Esophagus squamous epithelium (tissue), 5 donors: ENCODE data around the gene CDK6. TPM values are rescaled to one million over a fixed set of nuclear protein-coding genes. Genes with fewer than 3 reads are reported as not detected.

Source experiments
- DNase-seq: peaks from one replicate; lab custom pipeline; 2025; lab: John Stamatoyannopoulos, UW
- H3K27ac ChIP-seq, 4 donors: fragments of 200-600 bp; sonication (generic); one replicate each; pipeline ENCODE4 v1.5.1; 2016 to 2019; ENCODE audit warnings: mild to moderate bottlenecking in 1 of 4
- H3K27me3 ChIP-seq, 4 donors: fragments of 200-600 bp; sonication (generic); 1 replicate in 3 of 4; 2 replicates in 1 of 4; pipeline versions ENCODE4 v1.5.1 to v1.6.0; 2017 to 2021; ENCODE audit warnings: antibody characterized with exemption in 1 of 4
- H3K36me3 ChIP-seq, 3 donors: fragments of 200-600 bp; sonication (generic); one replicate each; pipeline ENCODE4 v1.5.1; 2016 to 2019
- H3K4me1 ChIP-seq, 3 donors: fragments of 200-600 bp; sonication (generic); one replicate each; pipeline ENCODE4 v1.5.1; 2017 to 2019
- H3K4me3 ChIP-seq, 4 donors: fragments of 200-600 bp; sonication (generic); 1 replicate in 3 of 4; 2 replicates in 1 of 4; pipeline ENCODE4 v1.5.1; 2016 to 2019; ENCODE audit warnings: mild to moderate bottlenecking in 2 of 4, moderate library complexity in 1 of 4
- H3K9me3 ChIP-seq, 3 donors: fragments of 200-600 bp; sonication (generic); one replicate each; pipeline ENCODE4 v1.5.1; 2016 to 2019
- CTCF ChIP-seq, 6 experiments: fragments of 450-650 bp in 4 of 6; fragments of 200-600 bp in 2 of 6; sonication (generic) in 2 of 6; IDR thresholded peaks; one replicate each; pipeline ENCODE4 v1.5.1; 2016 to 2019; ENCODE audit warnings: antibody characterized with exemption in 6 of 6, mild to moderate bottlenecking in 4 of 6, moderate library complexity in 4 of 6
- POLR2A ChIP-seq, 4 donors: fragments of 450-650 bp; IDR thresholded peaks; one replicate each; pipeline ENCODE4 v1.6.1; 2017; ENCODE audit warnings: antibody characterized with exemption in 4 of 4, mild to moderate bottlenecking in 4 of 4, moderate library complexity in 3 of 4
- WGBS, 2 donors: methylation state at CpG; one replicate each; pipeline ENCODE4 v1.1.5; 2018; 5-methylcytosine and 5-hydroxymethylcytosine counted together
- intact Hi-C: fragments of 100-400 bp; cut with DNase I; formaldehyde crosslinking; loops from one replicate; pipeline ENCODE4 v1.15.0; 2022
- total RNA-seq, 4 donors: library from RNA; depleted of rRNA; stranded (reverse); fragments of >200 nt; gene quantifications; one replicate each; pipeline ENCODE4 v1.1.0, GENCODE V29; 2016
- donor health status: DM: yes; HTN: yes; CAD: no.

Gene CDK6
- total RNA-seq, 4 donors from 2014 or later: 15.6 to 59.2 (median 32.4) TPM

GRCh38 chr7:92834507-92835260 lies 1.7 kb downstream of the CDK6 start:
- no peak for DNase-seq
- Histone ChIP-seq H3K27ac (peak overlapping the region; percentile 86 to 93 (median 92)), H3K4me1 (peaks cover 5 to 54% (median 20%) of the 10 kb centered on the region in 3 donors), H3K36me3 (no peaks in the 10 kb centered on the region), H3K9me3 (no peaks in the 10 kb centered on the region), H3K4me3 (peak overlapping the region; percentile 76 to 89 (median 85)), H3K27me3 (no peaks in the 10 kb centered on the region)
- no peak for TF ChIP-seq POLR2A (IDR thresholded peaks at IDR 0.05)
- no peak for TF ChIP-seq CTCF (IDR thresholded peaks at IDR 0.05)
- 0% methylated on average over 7 to 12 of the region's 53 CpGs for WGBS, 2 donors
- intact Hi-C loops: loop anchor here (5.0 kb wide), 2 partner anchors 142 to 212 kb away; no protein-coding TSS in a partner anchor

- Histone ChIP-seq H3K27me3 (no peaks in the 10 kb centered on the region), H3K9me3 (no peaks in the 10 kb centered on the region), H3K4me3 (peak overlapping the region; percentile 76 to 89 (median 85)), H3K36me3 (no peaks in the 10 kb centered on the region), H3K4me1 (peaks cover 5 to 59% (median 20%) of the 10 kb centered on the region in 3 donors), H3K27ac (peak overlapping the region; percentile 86 to 93 (median 92))
- intact Hi-C loops: loop anchor here (5.0 kb wide), 2 partner anchors 142 to 212 kb away; no protein-coding TSS in a partner anchor
- 0% methylated on average over 12 to 19 of the region's 54 CpGs for WGBS, 2 donors
- DNase-seq: peak; percentile 8
- TF ChIP-seq POLR2A (IDR thresholded peaks at IDR 0.05) (peak in 2 of 4 donors; percentile 14 to 67), CTCF (IDR thresholded peaks at IDR 0.05) (peak in 4 of 6 experiments; percentile 15 to 42 (median 27))
Observed at GRCh38 chr7:92833766-92834506, 2.4 kb downstream of the CDK6 start.

GRCh38 chr7:92833024-92833765 lies 3.2 kb downstream of the CDK6 start:
- TF ChIP-seq POLR2A (IDR thresholded peaks at IDR 0.05): peak in 2 of 4 donors; percentile 7 to 39
- peak; percentile 82 to 95 (median 88) for TF ChIP-seq CTCF (IDR thresholded peaks at IDR 0.05)
- peak overlapping the region; percentile 76 to 89 (median 85) for H3K4me3 ChIP-seq
- H3K36me3 ChIP-seq: no peaks in the 10 kb centered on the region
- DNase-seq: peak; percentile 32
- intact Hi-C loops: loop anchor here (5.0 kb wide), 2 partner anchors 141 to 211 kb away; no protein-coding TSS in a partner anchor
- H3K9me3 ChIP-seq: no peaks in the 10 kb centered on the region
- WGBS, 2 donors: 0% methylated on average over 6 to 19 of the region's 83 CpGs
- no peaks in the 10 kb centered on the region for H3K27me3 ChIP-seq
- peak overlapping the region; percentile 86 to 93 (median 92) for H3K27ac ChIP-seq
- H3K4me1 ChIP-seq: peaks cover 5 to 59% (median 20%) of the 10 kb centered on the region in 3 donors

- WGBS, 2 donors: 3 to 4% methylated on average over 12 to 17 of the region's 18 CpGs
- intact Hi-C loops: loop anchor here (5.0 kb wide), 2 partner anchors 140 to 210 kb away; no protein-coding TSS in a partner anchor
- no peaks in the 10 kb centered on the region for H3K36me3 ChIP-seq
- no peaks in the 10 kb centered on the region for H3K9me3 ChIP-seq
- peak overlapping the region; percentile 76 to 89 (median 85) for H3K4me3 ChIP-seq
- H3K27me3 ChIP-seq: no peaks in the 10 kb centered on the region
- TF ChIP-seq POLR2A (IDR thresholded peaks at IDR 0.05) (no peak), CTCF (IDR thresholded peaks at IDR 0.05) (no peak)
- no peak for DNase-seq
- peaks cover 5 to 61% (median 20%) of the 10 kb centered on the region in 3 donors for H3K4me1 ChIP-seq
- H3K27ac ChIP-seq: peak overlapping the region; percentile 86 to 93 (median 92)
Observed at GRCh38 chr7:92832534-92833023, 3.8 kb downstream of the CDK6 start.
